Suprapubic skin (tissue), 4 donors: ENCODE data around the gene ELAVL1. TPM values are rescaled to one million over a fixed set of nuclear protein-coding genes. Genes with fewer than 3 reads are reported as not detected.
"Not testable (repeated sequence)": the region's sequence is repeated elsewhere in the genome, so short reads cannot be mapped to it uniquely, and the experiment has no call there.

Experiments used
- DNase-seq, 2 donors: peaks; one replicate each; pipeline ENCODE4 v3.0.0-alpha.2; 2019; ENCODE audit warnings: low spot score in 2 of 2
- H3K27ac ChIP-seq: fragments of 200-600 bp; sonication (generic); one replicate; pipeline ENCODE4 v1.5.1; 2019
- H3K27me3 ChIP-seq: fragments of 200-600 bp; sonication (generic); one replicate; pipeline ENCODE4 v1.5.1; 2019
- H3K36me3 ChIP-seq: fragments of 200-600 bp; sonication (generic); one replicate; pipeline ENCODE4 v1.5.1; 2019
- H3K4me1 ChIP-seq: fragments of 200-600 bp; sonication (generic); one replicate; pipeline ENCODE4 v1.5.1; 2019
- H3K4me3 ChIP-seq: fragments of 200-600 bp; sonication (generic); one replicate; pipeline ENCODE4 v1.5.1; 2019; ENCODE audit warnings: mild to moderate bottlenecking
- H3K9me3 ChIP-seq: fragments of 200-600 bp; sonication (generic); one replicate; pipeline ENCODE4 v1.5.1; 2019
- EP300 ChIP-seq: sonication (generic); formaldehyde crosslinking; IDR thresholded peaks from one replicate; pipeline ENCODE4 v1.6.1; 2017; ENCODE audit warnings: antibody characterized with exemption
- POLR2A ChIP-seq, 2 donors: fragments of 450-650 bp; IDR thresholded peaks; one replicate each; pipeline ENCODE4 v1.6.1; 2017; ENCODE audit warnings: antibody characterized with exemption in 2 of 2, mild to moderate bottlenecking in 2 of 2, moderate library complexity in 2 of 2
- POLR2AphosphoS5 ChIP-seq, 3 donors: sonication (generic); formaldehyde crosslinking; IDR thresholded peaks; one replicate each; pipeline ENCODE4 v1.6.1; 2017; ENCODE audit warnings: antibody characterized with exemption in 3 of 3
- WGBS: methylation state at CpG from one replicate; pipeline ENCODE4 v1.1.5; 2018; 5-methylcytosine and 5-hydroxymethylcytosine counted together
- total RNA-seq, 4 donors: library from RNA; depleted of rRNA; stranded (reverse); fragments of >200 nt; gene quantifications; one replicate each; pipeline ENCODE4 v1.1.0, GENCODE V29; 2016
- TF ChIP-seq, protein P1 (sequence below), 2 donors: fragments of 200-600 bp in 1 of 2; fragments of 450-650 bp in 1 of 2; sonication (generic) in 1 of 2; IDR thresholded peaks; one replicate each; pipeline ENCODE4 v1.5.1; 2016 to 2019; ENCODE audit warnings: antibody characterized with exemption in 2 of 2, mild to moderate bottlenecking in 1 of 2, moderate library complexity in 1 of 2

The ELAVL1 gene
- total RNA-seq, 4 donors from 2014 or later: 32.4 to 38.2 (median 37.2) TPM

DNA sequence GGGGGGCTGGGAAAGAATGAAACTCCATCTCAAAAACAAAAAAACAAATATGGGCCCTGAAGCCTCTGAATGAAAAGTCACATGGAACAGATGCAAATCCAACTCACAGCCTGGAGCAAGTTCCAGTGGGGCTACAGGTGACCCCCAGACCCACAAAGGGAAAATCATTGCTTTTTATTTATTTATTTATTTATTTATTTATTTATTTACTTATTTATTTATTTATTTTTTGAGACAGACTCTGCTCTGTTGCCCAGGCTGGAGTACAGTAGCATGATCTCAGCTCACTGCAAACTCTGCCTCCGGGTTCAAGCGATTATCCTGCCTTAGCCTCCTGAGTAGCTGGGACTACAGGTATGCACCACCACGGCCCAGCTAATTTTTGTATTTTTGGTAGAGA, 33.8 kb upstream of the ELAVL1 start:
- TF ChIP-seq EP300: no peak
- no peak for TF ChIP-seq POLR2A (IDR thresholded peaks at IDR 0.05)
- TF ChIP-seq, protein P1, sequence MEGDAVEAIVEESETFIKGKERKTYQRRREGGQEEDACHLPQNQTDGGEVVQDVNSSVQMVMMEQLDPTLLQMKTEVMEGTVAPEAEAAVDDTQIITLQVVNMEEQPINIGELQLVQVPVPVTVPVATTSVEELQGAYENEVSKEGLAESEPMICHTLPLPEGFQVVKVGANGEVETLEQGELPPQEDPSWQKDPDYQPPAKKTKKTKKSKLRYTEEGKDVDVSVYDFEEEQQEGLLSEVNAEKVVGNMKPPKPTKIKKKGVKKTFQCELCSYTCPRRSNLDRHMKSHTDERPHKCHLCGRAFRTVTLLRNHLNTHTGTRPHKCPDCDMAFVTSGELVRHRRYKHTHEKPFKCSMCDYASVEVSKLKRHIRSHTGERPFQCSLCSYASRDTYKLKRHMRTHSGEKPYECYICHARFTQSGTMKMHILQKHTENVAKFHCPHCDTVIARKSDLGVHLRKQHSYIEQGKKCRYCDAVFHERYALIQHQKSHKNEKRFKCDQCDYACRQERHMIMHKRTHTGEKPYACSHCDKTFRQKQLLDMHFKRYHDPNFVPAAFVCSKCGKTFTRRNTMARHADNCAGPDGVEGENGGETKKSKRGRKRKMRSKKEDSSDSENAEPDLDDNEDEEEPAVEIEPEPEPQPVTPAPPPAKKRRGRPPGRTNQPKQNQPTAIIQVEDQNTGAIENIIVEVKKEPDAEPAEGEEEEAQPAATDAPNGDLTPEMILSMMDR (IDR thresholded peaks at IDR 0.05): no peak
- no peak for TF ChIP-seq POLR2AphosphoS5 (IDR thresholded peaks at IDR 0.05)
- Histone ChIP-seq H3K9me3 (no peaks in the 10 kb centered on the region), H3K4me3 (no peak overlapping the region), H3K4me1 (no peaks in the 10 kb centered on the region), H3K27me3 (peaks cover 3% of the 10 kb centered on the region), H3K36me3 (no peaks in the 10 kb centered on the region), H3K27ac (no peak overlapping the region)
- no peak for DNase-seq
- 94% methylated on average over 3 of the region's 3 CpGs for WGBS

DNA sequence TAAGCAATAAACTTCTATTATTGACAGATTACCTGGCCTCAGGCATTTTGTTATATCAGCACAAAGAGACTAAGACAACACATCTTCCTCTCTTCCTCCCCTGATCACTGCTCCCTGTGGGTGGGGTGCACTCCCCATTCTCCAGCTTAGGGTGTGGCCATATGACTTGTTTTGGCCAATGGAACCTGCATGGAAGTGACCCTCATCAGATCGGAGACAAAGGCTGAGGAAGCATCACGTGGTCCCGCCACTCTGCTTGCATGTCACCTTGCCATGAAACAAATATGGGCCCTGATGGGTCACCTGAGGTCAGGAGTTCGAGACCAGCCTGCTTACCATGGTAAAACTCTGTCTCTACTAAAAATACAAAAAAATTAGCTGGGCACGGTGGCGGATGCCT, 33.4 kb upstream of the ELAVL1 start:
- Histone ChIP-seq H3K4me1 (no peaks in the 10 kb centered on the region), H3K27me3 (peaks cover 3% of the 10 kb centered on the region), H3K36me3 (no peaks in the 10 kb centered on the region), H3K4me3 (no peak overlapping the region), H3K27ac (no peak overlapping the region), H3K9me3 (no peaks in the 10 kb centered on the region)
- 75% methylated on average over 6 of the region's 6 CpGs for WGBS
- TF ChIP-seq, protein P1 (IDR thresholded peaks at IDR 0.05): no peak
- DNase-seq: no peak

DNA sequence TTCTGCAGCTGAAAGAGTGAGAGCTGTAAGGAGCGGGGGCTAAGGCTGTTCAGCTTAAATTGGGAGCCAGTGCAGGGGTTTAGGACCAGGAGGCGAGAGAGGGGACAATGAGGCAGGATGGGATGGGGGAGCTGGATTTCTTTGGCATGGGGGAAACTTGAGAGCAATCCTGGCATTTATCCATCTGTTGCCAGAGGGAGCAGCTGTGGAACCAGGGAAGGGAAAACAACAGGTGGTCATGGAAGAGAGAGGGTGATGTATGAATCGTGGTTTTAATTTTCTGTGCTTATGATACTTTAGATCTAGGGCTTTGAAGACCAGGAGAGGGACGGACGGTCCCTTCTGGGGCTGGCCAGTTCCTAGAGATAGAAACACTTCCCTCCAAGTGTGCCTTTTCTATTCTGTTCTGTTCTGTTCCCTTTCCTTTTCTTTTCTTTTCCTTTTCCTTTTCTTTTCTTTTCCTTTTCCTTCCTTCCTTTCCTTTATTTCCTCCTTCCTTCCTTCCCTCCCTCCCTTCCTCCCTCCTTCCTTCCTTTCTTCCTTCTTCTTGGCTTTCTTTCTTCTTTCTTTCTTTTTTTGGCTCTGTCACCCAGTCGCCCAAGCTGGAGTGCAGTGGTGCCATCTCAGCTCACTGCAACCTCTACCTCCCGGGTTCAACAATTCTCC, 31.1 kb upstream of the ELAVL1 start:
- DNase-seq: no peak
- TF ChIP-seq POLR2AphosphoS5 (IDR thresholded peaks at IDR 0.05) (no peak), EP300 (no peak), POLR2A (IDR thresholded peaks at IDR 0.05) (no peak)
- TF ChIP-seq, protein P1 (IDR thresholded peaks at IDR 0.05): no peak
- Histone ChIP-seq H3K27me3 (peaks cover 3% of the 10 kb centered on the region), H3K27ac (no peak overlapping the region), H3K9me3 (no peaks in the 10 kb centered on the region), H3K36me3 (no peaks in the 10 kb centered on the region), H3K4me3 (no peak overlapping the region), H3K4me1 (no peaks in the 10 kb centered on the region)
- WGBS: 71% methylated on average over 7 of the region's 7 CpGs

DNA sequence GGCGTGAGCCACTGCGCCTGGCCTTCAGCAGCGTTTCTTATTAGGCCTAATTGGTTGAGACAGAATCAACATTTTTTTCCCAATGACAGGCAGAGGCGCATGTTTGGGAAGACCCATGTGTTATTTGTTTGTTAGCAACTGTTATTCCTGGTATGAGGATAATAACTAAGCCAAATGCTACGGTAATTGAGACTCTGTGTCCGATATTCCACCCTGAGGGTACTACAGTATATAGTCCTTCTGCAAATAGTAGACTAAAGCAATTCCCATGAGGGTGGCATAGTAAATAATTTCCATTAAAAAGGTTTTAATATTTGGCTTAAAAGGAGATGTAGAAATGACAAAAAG, 28.7 kb upstream of the ELAVL1 start:
- TF ChIP-seq POLR2A (IDR thresholded peaks at IDR 0.05) (no peak), POLR2AphosphoS5 (IDR thresholded peaks at IDR 0.05) (no peak), EP300 (no peak)
- TF ChIP-seq, protein P1 (IDR thresholded peaks at IDR 0.05): no peak
- Histone ChIP-seq H3K36me3 (no peaks in the 10 kb centered on the region), H3K27ac (no peak overlapping the region), H3K9me3 (no peaks in the 10 kb centered on the region), H3K4me1 (no peaks in the 10 kb centered on the region), H3K27me3 (no peaks in the 10 kb centered on the region), H3K4me3 (no peak overlapping the region)
- DNase-seq: no peak
- 74% methylated on average over 6 of the region's 6 CpGs for WGBS

DNA sequence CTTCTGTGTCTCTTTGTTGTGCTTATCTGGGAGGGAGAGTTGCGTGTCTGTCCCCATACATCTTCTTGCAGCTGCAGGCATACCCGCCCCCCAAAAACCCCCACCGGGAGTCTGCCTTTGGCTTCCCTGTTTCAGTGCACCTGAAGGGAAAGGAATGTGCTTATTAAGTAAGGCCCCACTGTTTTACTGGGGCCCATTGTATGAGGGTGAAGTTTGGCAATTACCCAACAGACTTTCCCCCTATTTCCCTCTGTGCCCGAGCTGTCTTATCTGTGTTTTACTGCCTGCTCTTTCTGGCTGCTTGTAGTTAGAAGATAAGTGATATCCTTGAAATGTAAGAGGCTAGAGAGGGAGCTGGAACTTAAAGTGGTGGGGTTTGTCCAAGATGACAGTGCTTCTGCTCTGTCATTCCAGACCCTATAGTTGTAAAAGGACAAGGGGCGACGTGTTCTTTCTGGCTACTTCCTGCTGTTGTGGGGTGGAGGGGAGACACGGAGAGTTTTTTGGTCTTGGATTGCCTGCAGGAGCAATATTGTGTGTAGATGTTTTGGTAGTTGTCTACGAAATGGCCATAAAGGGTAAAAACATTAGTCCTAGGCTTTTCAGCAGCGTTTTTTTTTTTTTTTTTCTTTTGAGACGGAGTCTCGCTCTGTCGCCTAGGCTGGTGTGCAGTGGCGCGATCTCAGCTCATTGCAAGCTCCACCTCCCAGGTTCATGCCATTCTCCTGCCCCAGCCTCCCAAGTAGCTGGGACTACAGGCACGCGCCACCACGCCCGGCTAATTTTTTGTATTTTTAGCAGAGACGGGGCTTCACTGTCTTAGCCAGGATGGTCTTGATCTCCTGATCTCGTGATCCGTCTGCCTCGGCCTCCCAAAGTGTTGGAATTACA, 28.1 kb upstream of the ELAVL1 start:
- not testable (repeated sequence) for H3K27ac ChIP-seq, DNase-seq, H3K4me3 ChIP-seq, H3K4me1 ChIP-seq, H3K9me3 ChIP-seq, H3K36me3 ChIP-seq, H3K27me3 ChIP-seq
- WGBS: 70% methylated on average over 22 of the region's 22 CpGs
